HG03342 (cell line): ENCODE measurements around the gene MRPL28.
"Not testable (repeated sequence)": the region's sequence is repeated elsewhere in the genome, so short reads cannot be mapped to it uniquely, and the experiment has no call there.

ENCODE experiments used
- ATAC-seq: cut with Tn5 transposase; IDR thresholded peaks from one replicate; pipeline ENCODE4 v1.9.1; 2021; ENCODE audit warnings: mild to moderate bottlenecking, moderate library complexity; ENCODE audit not compliant: unreplicated experiment

MRPL28 gene

DNA sequence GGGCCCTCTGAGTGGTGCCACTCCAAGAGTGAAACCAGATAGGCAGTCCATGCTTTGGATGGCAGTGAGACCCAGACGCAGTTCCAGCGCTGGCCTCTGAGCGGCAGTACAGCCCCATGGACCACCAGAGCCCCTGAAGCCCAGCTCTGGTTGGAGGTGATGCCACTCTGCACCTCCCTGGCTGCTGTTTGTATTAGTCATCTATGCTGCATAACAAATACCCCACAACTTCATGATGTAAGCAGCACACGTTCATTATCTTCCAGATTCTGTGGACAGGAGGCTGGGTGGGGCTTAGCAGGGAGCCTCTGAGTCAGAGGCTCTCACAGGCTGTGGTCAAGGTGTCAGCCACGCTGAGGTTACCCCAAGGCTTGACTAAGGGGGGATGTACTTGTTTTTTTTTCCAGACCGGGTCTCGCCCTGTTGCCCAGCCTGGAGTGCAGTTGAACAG lies 21.6 kb upstream of the MRPL28 start:
- ATAC-seq, result no peak

GRCh38 chr16:389352-389751 lies 19.0 kb upstream of the MRPL28 start:
- ATAC-seq, result no peak

- not testable (repeated sequence) for ATAC-seq
Measured at GRCh38 chr16:387761-388666, 17.7 kb upstream of the MRPL28 start.

- no peak for ATAC-seq
Measured at GRCh38 chr16:386641-387156, 16.4 kb upstream of the MRPL28 start.

DNA sequence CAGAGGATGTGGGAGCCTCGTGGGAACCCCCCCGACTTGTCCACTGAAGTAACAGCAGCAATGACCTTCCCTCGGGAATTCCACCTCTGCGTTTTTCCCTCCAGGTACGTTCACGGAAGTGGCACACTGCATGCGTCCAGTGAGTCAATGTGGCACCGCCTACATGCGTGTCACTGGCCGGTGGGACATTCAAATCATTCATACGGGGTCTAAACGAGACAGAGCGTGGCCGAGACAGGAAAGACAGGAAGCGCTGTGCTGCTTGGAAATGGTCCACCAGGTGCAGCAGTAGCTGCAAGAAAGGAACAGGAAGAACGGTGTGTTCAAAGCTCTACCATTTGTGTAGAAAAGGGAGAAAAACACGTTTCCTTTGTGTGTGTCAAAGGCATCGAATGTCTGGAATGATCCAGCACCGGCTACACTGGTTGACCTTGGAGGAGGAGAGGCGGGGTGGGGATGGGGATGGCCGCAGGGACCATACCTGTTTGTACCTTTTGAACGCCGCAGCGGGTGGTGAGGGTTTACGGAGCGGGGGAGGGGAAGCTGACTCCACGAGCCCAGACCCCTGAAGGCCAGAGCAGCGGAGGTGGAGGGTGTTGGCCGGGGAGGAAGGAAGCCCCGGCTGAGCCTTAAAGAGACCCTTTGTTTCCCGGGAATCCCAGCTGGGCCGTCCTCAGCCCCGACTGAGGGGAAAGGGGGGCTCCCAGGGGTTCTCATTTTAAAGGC lies 13.2 kb upstream of the MRPL28 start:
- no peak for ATAC-seq

- peak; percentile 42 for ATAC-seq
Measured at GRCh38 chr16:381789-382717, 11.7 kb upstream of the MRPL28 start, which contains the start of gene PGAP6. TSS of gene PGAP6 (minus strand) at chr16:381978. CDS start at chr16:381821, 157 bp downstream.

DNA sequence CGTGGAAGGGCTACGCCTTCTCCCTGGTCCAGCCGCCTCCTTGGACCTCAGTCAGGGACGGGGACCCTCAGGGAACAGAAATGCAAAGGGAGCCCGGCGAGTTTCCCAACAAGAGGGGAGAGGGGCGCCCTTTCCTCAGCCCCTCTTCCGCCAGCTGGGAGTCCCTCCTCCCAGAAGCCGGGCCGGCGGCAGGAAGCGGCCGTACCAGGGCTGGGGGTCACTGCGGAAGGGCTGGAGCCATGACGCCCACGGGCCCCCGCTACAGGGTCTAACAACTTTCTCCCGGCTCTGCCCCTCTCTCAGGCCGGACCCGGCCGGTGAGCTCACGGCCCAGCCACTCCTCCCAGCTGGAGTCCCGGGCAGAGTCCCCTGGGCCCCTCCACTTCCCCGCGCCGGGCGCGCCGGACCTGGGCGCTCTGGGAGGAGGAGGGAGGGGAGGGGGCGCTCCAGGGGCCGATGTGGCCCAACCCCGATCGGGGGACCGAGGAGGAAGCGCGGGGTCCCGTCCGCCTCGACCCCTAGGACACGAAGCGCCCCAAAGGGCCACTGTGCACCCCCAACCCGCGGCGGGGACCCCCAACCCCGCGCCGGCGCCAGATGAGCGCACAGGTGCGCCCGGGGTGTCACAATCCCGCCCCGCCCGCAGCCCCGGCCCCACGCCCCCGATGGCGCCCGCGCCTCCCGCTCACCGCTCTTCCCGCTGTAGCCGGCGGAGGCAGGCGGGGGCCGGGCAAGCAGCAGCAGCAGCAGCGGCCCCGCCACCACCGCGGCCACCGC lies 10.9 kb upstream of the MRPL28 start:
- ATAC-seq, result peak; percentile 22

GRCh38 chr16:380762-381011 lies 10.3 kb upstream of the MRPL28 start:
- ATAC-seq, result no peak

GRCh38 chr16:379961-380761 lies 9.8 kb upstream of the MRPL28 start:
- no peak for ATAC-seq

GRCh38 chr16:379183-379960 lies 9.0 kb upstream of the MRPL28 start:
- no peak for ATAC-seq

GRCh38 chr16:378821-379182 lies 8.5 kb upstream of the MRPL28 start:
- no peak for ATAC-seq

GRCh38 chr16:378113-378820 lies 7.9 kb upstream of the MRPL28 start:
- ATAC-seq, result not testable (repeated sequence)

GRCh38 chr16:377419-377951 lies 7.1 kb upstream of the MRPL28 start:
- ATAC-seq, result no peak

DNA sequence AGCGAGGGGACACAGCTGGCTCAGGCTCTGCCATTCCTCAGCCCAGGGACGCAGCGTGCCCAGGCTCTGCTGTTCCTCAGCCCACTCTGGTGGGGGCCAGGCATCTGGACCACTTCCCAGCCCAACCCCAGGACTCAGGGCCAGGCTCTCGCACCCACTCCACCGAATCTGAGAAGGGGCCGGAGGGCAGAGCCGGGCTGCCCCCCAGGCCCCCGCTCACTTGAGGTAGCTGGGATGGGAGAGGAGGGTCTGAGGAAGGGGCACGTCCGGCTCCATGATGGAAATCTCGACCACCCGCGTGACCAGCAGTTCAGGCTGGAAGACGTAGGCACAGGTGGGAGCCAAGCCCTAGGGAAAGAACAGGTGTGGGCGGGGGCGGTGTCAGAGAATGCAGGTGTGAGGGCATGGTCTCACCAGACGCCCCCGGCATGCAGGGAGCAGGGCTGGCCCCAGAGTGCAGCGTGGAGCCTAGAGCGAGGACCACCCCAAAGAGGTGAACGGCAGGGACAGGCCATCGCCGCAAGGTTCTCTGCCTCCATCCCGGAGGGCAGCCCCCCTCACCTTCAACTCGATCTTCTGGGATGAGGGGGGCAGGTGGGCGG lies 6.6 kb upstream of the MRPL28 start:
- ATAC-seq, result no peak

- ATAC-seq, result no peak
Measured at GRCh38 chr16:375927-376816, 5.8 kb upstream of the MRPL28 start.

DNA sequence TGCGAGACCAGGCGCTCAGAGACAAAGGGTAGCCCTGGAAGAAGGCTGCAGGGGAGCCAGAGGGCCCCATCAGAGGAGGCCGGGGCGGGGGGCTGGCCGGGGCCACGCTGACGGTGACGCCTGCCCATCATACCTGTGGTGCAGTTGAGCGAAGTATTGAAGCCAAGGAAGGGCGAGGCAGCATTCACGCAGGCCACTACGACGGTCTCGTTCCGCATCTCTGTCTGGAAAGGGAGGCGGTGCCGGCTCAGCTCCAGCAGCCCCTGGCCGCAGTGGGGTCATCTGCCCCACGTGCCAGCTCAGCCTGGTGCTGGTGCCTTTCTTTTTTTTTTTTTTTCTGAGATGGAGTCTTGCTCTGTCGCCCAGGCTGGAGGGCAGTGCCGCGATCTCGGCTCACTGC lies 4.9 kb upstream of the MRPL28 start:
- no peak for ATAC-seq

- no peak for ATAC-seq
Measured at GRCh38 chr16:374616-374926, 4.2 kb upstream of the MRPL28 start.
